ENCODE measurements around the gene TBCCD1.

- TF ChIP-seq TAF1 (IDR thresholded peaks at IDR 0.05; ENCODE audit: borderline replicate concordance, low read depth, low read length) (no peak), POLR2AphosphoS5 (IDR thresholded peaks at IDR 0.05; ENCODE audit: low read depth, low read length) (no peak), POLR2A (IDR thresholded peaks at IDR 0.05; ENCODE audit: low read depth, low read length) (no peak)
Observed at GRCh38 chr3:186506191-186506739, 60.9 kb downstream of the TBCCD1 start.

Measured in GM12892 (cell line).